SJSA1 (cell line): ENCODE data around the gene FBXO34. TPM values are rescaled to one million over a fixed set of nuclear protein-coding genes. Genes with fewer than 3 reads are reported as not detected.
A peak's percentile ranks its signal among the peaks of the same experiment; 100 is the strongest.

ENCODE experiments used
- DNase-seq, 2 experiments: peaks; one replicate each; pipeline ENCODE4 v3.0.0-alpha.2; 2015 to 2020; ENCODE audit warnings: low spot score in 2 of 2, low read depth in 1 of 2
- H3K27ac ChIP-seq: fragments of 250-450 bp; sonication (Bioruptor Pico); 2 replicates; pipeline ENCODE4 v1.5.1; 2020; ENCODE audit warnings: mild to moderate bottlenecking, moderate library complexity
- H3K27me3 ChIP-seq: fragments of 250-450 bp; sonication (Bioruptor Pico); replicated peaks from 2 replicates; pipeline ENCODE4 v1.5.1; 2020; ENCODE audit warnings: mild to moderate bottlenecking, moderate library complexity
- H3K36me3 ChIP-seq: fragments of 250-450 bp; sonication (Bioruptor Pico); 2 replicates; pipeline ENCODE4 v1.5.1; 2020; ENCODE audit warnings: mild to moderate bottlenecking
- H3K4me1 ChIP-seq: fragments of 250-450 bp; sonication (Bioruptor Pico); replicated peaks from 2 replicates; pipeline ENCODE4 v1.6.1; 2021; ENCODE audit warnings: mild to moderate bottlenecking
- H3K4me3 ChIP-seq: fragments of 250-450 bp; sonication (Bioruptor Pico); 2 replicates; pipeline ENCODE4 v1.5.1; 2020; ENCODE audit warnings: mild to moderate bottlenecking
- H3K9me3 ChIP-seq: fragments of 250-450 bp; sonication (Bioruptor Pico); replicated peaks from 2 replicates; pipeline ENCODE4 v1.5.1; 2020; ENCODE audit warnings: mild to moderate bottlenecking
- total RNA-seq: library from RNA; depleted of rRNA; stranded (reverse); fragments of >200 nt; shearing (Covaris generic); gene quantifications from 2 replicates; pipeline ENCODE4 v1.2.3, GENCODE V29; 2014; rRNA removed

FBXO34 gene
- 15.9 and 16.5 TPM in 2 replicates for total RNA-seq

- no peaks in the 10 kb centered on the region for H3K27me3 ChIP-seq
- peak within 1 kb of the TSS; percentile 87 for H3K4me3 ChIP-seq
- H3K27ac ChIP-seq: peak within 1 kb of the TSS; percentile 77
- peaks cover 25% of the 10 kb centered on the region for H3K4me1 ChIP-seq
- peaks cover 3% of the 10 kb centered on the region; the same call in 1 of the 2 replicates for H3K36me3 ChIP-seq
- no peaks in the 10 kb centered on the region for H3K9me3 ChIP-seq
- peak; percentile 96 for DNase-seq
Observed at GRCh38 chr14:55270832-55271571, at the start of gene FBXO34. Gene FBXO34 (plus strand): TSS chr14:55271421. CDS start chr14:55350391, 78,970 bp downstream.

- no peak for DNase-seq
- Histone ChIP-seq H3K9me3 (peaks cover 7% of the 10 kb centered on the region; the same call in 1 of the 2 replicates), H3K36me3 (no peaks in the 10 kb centered on the region), H3K27ac (no peak overlapping the region), H3K4me1 (peaks cover 7% of the 10 kb centered on the region), H3K27me3 (no peaks in the 10 kb centered on the region), H3K4me3 (no peak overlapping the region)
Observed at GRCh38 chr14:55221968-55222367, 49.3 kb upstream of the FBXO34 start.

- DNase-seq: no peak
- peaks cover 7% of the 10 kb centered on the region for H3K4me1 ChIP-seq
- peaks cover 7% of the 10 kb centered on the region; the same call in 1 of the 2 replicates for H3K9me3 ChIP-seq
- no peaks in the 10 kb centered on the region for H3K27me3 ChIP-seq
- H3K27ac ChIP-seq: no peak overlapping the region
- no peak overlapping the region for H3K4me3 ChIP-seq
- no peaks in the 10 kb centered on the region for H3K36me3 ChIP-seq
Observed at GRCh38 chr14:55223364-55223763, 47.9 kb upstream of the FBXO34 start.

- H3K36me3 ChIP-seq: no peaks in the 10 kb centered on the region
- no peak overlapping the region for H3K4me3 ChIP-seq
- H3K27me3 ChIP-seq: no peaks in the 10 kb centered on the region
- DNase-seq: no peak
- no peaks in the 10 kb centered on the region for H3K4me1 ChIP-seq
- 0 out of 2 replicates have a peak, but pooled peaks cover 7% of the 10 kb centered on the region for H3K9me3 ChIP-seq
- H3K27ac ChIP-seq: no peak overlapping the region
Observed at GRCh38 chr14:55228261-55228660, 43.0 kb upstream of the FBXO34 start.

- no peaks in the 10 kb centered on the region for H3K36me3 ChIP-seq
Observed at GRCh38 chr14:55233591-55233990, 37.6 kb upstream of the FBXO34 start.

GRCh38 chr14:55238019-55238680, 33.1 kb upstream of the FBXO34 start:
- Histone ChIP-seq H3K4me1 (no peaks in the 10 kb centered on the region), H3K36me3 (no peaks in the 10 kb centered on the region), H3K9me3 (no peaks in the 10 kb centered on the region), H3K4me3 (no peak overlapping the region), H3K27ac (no peak overlapping the region), H3K27me3 (peaks cover 16% of the 10 kb centered on the region)
- no peak for DNase-seq

More at GRCh38 chr14:55233591-55233990, 37.6 kb upstream of the FBXO34 start:
- no peaks in the 10 kb centered on the region for H3K9me3 ChIP-seq
- DNase-seq: no peak
- no peak overlapping the region for H3K27ac ChIP-seq
- no peak overlapping the region for H3K4me3 ChIP-seq
- no peaks in the 10 kb centered on the region for H3K4me1 ChIP-seq
- H3K27me3 ChIP-seq: peaks cover 6% of the 10 kb centered on the region; the same call in 1 of the 2 replicates

GRCh38 chr14:55239320-55239719, 31.9 kb upstream of the FBXO34 start:
- H3K36me3 ChIP-seq: no peaks in the 10 kb centered on the region
- no peak overlapping the region for H3K4me3 ChIP-seq
- no peak overlapping the region for H3K27ac ChIP-seq
- no peaks in the 10 kb centered on the region for H3K9me3 ChIP-seq
- no peaks in the 10 kb centered on the region for H3K4me1 ChIP-seq
- DNase-seq: no peak
- peaks cover 10% of the 10 kb centered on the region for H3K27me3 ChIP-seq

- no peaks in the 10 kb centered on the region for H3K9me3 ChIP-seq
- no peak for DNase-seq
- no peaks in the 10 kb centered on the region for H3K36me3 ChIP-seq
- no peak overlapping the region for H3K4me3 ChIP-seq
- H3K27ac ChIP-seq: no peak overlapping the region
- H3K4me1 ChIP-seq: no peaks in the 10 kb centered on the region
- peaks cover 10% of the 10 kb centered on the region for H3K27me3 ChIP-seq
Observed at GRCh38 chr14:55240526-55241178, 30.6 kb upstream of the FBXO34 start.

GRCh38 chr14:55241673-55242072, 29.5 kb upstream of the FBXO34 start:
- Histone ChIP-seq H3K4me3 (no peak overlapping the region), H3K27ac (no peak overlapping the region), H3K9me3 (no peaks in the 10 kb centered on the region), H3K36me3 (no peaks in the 10 kb centered on the region), H3K27me3 (peaks cover 10% of the 10 kb centered on the region), H3K4me1 (no peaks in the 10 kb centered on the region)
- no peak for DNase-seq

GRCh38 chr14:55243386-55243785, 27.8 kb upstream of the FBXO34 start:
- H3K9me3 ChIP-seq: no peaks in the 10 kb centered on the region

GRCh38 chr14:55243813-55244212, 27.4 kb upstream of the FBXO34 start:
- no peaks in the 10 kb centered on the region for H3K36me3 ChIP-seq
- DNase-seq: no peak
- H3K4me1 ChIP-seq: no peaks in the 10 kb centered on the region
- no peak overlapping the region for H3K27ac ChIP-seq
- no peak overlapping the region for H3K4me3 ChIP-seq
- H3K9me3 ChIP-seq: no peaks in the 10 kb centered on the region
- peaks cover 15% of the 10 kb centered on the region for H3K27me3 ChIP-seq

More at GRCh38 chr14:55243386-55243785, 27.8 kb upstream of the FBXO34 start:
- DNase-seq: no peak
- H3K36me3 ChIP-seq: no peaks in the 10 kb centered on the region
- H3K4me1 ChIP-seq: no peaks in the 10 kb centered on the region
- H3K4me3 ChIP-seq: no peak overlapping the region
- no peak overlapping the region for H3K27ac ChIP-seq
- peaks cover 15% of the 10 kb centered on the region for H3K27me3 ChIP-seq

- Histone ChIP-seq H3K4me1 (no peaks in the 10 kb centered on the region), H3K4me3 (no peak overlapping the region), H3K9me3 (no peaks in the 10 kb centered on the region), H3K27ac (no peak overlapping the region), H3K36me3 (no peaks in the 10 kb centered on the region), H3K27me3 (peaks cover 8% of the 10 kb centered on the region)
- DNase-seq: no peak
Observed at GRCh38 chr14:55245657-55246268, 25.5 kb upstream of the FBXO34 start.

- Histone ChIP-seq H3K27ac (no peak overlapping the region), H3K27me3 (0 out of 2 replicates have a peak, but pooled peaks cover 5% of the 10 kb centered on the region), H3K4me1 (no peaks in the 10 kb centered on the region), H3K4me3 (no peak overlapping the region), H3K9me3 (no peaks in the 10 kb centered on the region), H3K36me3 (no peaks in the 10 kb centered on the region)
- no peak for DNase-seq
Observed at GRCh38 chr14:55248411-55248810, 22.8 kb upstream of the FBXO34 start.
